Activated gamma-delta T cell treated with anti-CD3 and anti-CD28 coated beads, Interleukin-2, amount 50 U/mL, for 16 hours (primary cell): ENCODE measurements around the gene MACF1.

ENCODE experiments used
- DNase-seq: peaks from one replicate; pipeline ENCODE4 v3.0.0-alpha.2; 2020; ENCODE audit warnings: low read depth

Gene MACF1

DNA sequence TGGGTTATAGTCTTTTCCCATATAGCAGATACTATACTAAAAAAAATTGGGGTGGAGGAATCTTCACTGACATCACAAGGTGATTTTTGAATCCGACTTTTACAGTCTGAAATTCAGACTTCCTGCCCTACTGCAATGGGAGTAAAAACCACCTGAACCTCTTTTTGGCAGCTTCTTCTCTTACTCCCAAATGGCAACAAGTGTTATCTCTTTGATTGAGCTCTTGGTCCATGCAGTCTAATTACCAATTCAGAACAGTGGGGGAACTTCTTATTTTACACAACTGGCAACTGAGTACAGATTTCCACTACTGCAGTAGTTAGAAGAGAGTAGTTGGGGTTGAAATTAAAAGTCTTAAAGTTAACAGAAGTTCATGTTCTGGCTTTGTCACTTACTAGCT is 62.3 kb downstream of the MACF1 start:
- no peak for DNase-seq

GRCh38 chr1:39268112-39268581 is 63.7 kb downstream of the MACF1 start:
- DNase-seq, result no peak

DNA sequence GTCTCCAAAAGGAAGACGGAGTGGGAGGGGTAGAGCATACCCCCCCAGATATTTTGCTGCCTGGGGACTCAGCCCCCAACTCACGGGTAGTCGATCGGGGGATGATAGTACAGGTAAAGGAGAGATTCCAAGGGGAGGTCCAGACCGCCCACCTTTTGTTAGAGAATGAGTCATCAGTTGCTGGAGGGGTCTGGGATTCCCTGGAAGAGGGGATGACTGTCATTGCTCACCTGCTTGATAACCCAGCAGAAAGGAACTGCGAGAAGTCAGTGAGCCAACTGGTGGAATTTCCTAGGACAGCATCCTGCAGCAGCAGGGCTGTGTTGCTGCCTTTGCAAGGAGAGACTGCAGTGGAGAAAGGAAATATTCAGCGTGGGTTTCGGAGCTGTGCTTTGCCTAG is 64.4 kb downstream of the MACF1 start:
- no peak for DNase-seq

DNA sequence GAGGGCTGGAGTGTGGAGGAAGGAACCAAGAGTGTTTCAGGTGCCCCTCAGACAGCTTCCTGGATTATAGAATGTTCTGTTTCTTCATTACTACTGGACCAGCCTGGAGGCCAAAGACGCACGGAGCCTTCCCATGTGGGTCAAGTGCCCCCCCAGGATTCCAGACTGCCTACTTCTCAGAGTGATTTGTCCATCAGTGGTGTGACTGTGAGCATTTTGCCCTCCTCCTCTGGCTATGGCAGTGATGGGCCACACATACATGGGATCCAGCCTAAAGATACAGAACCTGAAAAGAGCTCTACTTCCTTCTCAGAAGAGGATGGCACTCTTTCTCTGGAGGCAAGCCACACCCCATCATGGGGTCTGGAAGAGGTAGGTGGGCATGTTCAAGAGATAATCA is 64.9 kb downstream of the MACF1 start:
- no peak for DNase-seq

DNA sequence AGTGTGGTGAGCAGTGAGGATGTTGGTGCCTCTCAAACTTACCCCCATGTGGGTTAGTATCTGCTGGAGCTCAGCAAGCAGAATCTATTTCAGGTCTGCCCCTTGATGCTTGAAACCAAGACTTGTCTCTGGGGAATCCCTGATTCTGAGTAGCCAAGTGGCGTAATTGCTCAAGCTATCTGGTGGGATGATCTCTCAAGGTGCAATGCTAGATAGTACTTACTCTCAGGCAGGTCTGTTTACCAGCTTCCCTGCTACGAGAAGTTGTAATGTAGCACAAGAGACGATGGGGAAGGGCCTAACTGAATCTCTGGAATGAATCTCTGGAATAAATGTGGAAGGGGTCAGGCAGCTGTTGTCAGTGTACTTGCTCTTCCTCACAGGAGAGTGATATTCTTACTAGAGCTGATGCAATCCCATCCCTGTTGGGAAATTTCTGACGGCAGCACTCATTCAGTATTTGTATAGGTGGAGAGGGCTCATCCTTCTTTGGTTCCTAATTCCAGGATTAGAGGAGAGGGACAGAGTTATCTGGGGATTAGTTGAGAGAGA is 65.4 kb downstream of the MACF1 start:
- DNase-seq, result no peak

DNA sequence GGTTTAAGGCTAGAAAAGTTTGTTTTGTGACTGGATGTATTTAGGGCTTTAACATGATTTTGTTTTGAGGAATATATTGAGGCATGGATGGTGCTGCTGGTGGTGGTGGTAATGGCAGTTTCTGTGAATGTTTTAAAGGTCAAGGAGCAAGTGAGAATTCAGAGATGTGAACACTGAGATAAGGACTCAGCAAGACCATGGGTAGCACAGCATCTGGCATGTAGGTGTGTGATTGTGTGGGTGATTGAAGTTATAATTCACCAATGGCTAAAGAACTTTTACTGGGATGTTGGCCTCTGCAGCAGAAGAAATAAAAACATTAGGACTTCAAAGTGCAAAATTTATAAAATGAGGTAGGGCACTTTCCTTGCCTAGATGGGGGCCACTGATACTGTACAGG is 65.9 kb downstream of the MACF1 start:
- DNase-seq, result no peak

- DNase-seq, result no peak
Observed at GRCh38 chr1:39272027-39272797, 67.7 kb downstream of the MACF1 start.

DNA sequence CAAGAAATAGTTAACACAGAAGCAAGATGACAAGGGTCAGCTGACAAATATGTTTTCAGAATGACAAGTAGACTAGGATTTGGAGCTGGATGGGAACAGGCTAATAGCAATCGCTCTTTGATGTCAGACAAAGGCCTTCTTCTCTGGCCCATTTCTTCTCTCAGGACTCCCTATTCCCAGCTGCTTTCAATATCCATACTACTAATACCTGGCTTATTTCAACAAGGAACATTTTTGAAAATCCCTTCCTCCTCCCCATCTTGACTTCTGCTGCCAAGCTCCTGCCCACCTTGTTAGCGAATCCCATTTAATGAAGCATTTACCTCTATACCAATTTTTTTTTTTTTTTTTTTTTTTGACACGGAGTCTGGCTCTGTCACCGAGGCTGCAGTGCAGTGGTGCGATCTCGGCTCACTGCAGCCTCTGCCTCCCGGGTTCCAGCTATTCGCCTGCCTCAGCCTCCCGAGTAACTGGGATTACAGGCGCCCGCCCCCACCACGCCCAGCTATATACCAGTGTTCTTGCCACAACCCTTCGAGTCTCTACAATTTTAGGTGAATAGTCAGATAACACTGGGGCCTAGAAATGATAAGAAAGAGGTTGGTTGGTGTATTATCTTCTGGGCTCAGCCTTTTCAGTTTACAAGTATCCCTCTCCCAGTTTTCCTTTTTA is 68.4 kb downstream of the MACF1 start:
- DNase-seq, result no peak

DNA sequence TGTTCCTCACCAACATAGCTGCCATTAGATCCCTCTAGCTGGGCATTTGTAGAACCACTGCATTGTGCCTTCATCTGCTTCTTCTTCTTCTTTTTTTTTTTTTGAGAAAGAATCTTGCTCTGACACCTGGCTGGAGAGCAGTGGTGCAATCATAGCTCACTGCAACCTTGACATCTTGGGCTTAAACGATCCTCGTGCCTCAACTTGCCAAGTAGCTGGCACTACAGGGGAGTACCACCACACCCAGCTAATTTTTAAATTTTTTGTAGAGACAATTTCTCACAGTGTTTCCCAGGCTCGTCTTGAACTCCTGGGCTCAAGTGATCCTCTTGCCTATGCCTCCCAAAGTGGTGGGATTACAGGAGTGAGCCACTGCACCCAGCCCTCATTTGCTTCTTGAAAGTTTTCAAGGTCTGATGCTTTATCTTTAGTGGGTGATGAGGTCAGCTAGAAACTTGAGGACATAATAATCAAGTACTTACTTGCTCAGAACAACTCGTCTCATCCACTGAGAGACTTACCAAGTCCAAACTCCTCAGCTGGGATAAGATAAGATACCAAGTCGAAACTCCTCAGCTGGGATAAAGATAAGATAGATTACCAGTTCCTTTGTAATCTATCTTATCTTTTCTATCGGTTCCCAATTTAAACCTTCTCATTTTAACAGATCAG is 71.5 kb downstream of the MACF1 start:
- DNase-seq, result no peak

- no peak for DNase-seq
Observed at GRCh38 chr1:39277879-39278278, 73.4 kb downstream of the MACF1 start.

DNA sequence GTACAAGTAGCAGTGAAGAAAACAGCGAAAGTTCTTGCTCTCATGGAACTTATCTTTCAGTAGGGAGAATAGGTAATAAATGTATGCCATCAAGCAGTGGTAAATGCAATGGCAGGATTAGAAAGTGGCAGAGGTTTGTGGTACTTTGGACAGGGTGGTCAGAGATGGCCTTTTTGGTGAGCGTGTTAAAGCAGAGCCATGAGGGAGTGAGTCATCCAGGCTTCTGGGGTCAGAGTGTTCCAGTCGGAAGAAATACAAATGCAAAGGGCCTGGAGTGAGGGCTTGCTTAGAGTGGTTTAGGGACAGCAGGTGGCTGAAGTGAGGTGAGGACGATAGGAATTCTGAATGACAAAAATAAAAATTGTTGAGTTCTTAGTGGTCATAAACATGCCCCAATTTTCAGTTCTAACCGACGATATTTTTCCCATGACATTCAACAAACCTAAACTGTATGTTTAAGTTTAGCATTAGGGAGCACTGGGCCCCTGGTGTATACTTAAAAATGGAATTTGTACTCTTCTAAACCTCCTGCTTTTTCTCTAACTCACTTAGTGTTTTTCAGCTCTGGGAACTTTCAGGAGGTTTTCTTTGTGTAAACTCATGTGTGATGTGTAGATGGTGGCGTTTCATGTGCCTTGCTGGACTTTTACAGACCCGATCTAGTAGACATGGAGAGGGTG is 78.2 kb downstream of the MACF1 start:
- no peak for DNase-seq

DNA sequence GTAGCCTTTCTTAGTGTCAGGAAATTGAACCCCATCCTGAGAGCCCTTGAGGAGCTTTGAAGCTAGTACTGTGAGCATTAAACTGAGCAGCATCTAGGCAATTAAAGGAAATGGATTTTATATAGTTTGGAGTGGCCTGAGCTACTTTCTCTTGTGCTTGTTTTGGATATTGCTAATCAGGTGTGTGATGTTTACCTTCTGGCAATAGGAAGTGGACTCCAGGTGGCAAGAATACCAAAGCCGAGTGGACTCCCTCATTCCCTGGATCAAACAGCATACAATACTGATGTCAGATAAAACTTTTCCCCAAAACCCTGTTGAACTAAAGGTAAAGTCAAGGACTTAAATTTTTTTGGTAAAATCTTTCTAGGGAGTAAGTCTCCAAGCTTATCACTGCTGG is 79.4 kb downstream of the MACF1 start:
- no peak for DNase-seq

GRCh38 chr1:39287541-39287940 is 83.0 kb downstream of the MACF1 start:
- DNase-seq, result no peak

- DNase-seq, result no peak
Observed at GRCh38 chr1:39288735-39289465, 84.4 kb downstream of the MACF1 start.

DNA sequence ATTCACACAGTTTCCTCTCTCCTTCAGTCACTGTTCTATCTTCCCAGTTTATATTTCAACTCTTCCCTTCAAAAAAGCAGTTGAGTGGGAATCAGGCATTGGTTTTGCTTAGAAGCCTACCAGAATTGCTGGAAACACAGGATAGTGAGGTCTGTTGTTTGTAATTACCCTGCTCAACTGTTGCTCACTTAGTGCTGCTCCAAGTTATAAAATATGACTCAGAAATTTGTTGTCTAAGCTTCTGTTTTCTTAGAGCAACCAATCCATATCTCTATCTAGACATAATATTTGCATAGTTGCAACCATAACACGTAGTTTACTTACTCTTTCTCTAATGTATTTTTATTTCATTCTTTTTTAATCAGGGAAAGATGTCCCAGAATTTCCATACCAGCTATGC is 87.9 kb downstream of the MACF1 start:
- DNase-seq, result no peak

GRCh38 chr1:39293375-39294070 is 89.0 kb downstream of the MACF1 start:
- DNase-seq, result no peak

DNA sequence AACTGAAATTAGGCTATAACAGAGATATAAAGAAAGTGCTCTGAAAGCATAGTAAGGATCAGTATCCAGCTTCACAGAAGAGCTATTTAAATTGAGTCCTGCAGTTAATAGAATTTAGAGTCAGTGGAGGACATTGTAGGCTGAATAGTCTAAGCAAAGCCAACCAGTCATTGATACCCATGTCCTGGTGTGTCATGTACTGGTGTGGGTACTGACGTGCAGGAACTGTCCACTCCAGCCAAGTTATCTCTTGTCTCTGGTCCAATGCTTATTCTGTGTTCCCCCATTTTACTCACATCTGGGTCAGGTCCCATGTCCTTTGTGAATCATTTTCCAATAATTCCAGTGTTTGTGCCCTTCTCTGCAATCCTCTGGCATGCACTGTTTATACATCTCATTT is 90.0 kb downstream of the MACF1 start:
- no peak for DNase-seq

GRCh38 chr1:39295901-39296300 is 91.4 kb downstream of the MACF1 start:
- DNase-seq, result no peak

DNA sequence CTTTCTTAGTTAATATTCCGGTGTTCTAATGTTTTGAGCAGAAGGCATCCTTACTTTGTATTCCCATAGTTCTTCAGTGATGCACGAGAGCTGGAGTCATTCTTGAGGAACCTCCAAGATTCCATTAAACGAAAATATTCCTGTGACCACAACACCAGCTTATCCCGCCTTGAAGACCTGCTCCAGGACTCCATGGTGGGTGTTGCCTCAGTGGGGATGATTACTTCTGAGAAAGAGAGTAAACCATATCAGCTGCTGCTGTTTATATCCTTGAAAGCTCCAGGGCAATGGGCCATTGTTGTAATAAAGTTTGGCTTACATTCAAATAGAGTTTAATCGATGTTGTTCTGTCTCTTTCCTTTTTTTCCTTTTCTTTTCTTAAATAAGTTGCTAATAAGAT is 93.1 kb downstream of the MACF1 start:
- DNase-seq, result no peak

DNA sequence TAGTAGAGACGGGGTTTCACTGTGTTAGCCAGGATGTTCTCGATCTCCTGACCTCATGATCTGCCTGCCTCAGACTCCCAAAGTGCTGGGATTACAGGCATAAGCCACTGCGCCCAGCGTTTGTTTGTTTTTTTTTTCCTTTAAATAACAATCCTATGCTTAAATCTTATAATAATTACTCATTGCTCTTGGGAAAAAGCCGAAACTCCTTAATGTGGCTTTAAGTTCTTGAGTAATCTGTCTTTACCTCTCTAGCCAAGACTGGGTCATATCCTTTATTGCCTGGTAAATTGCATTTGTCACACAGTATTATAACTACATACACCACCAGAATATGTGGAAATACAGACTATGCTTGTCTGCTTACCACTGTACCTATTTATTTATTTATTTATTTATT is 97.1 kb downstream of the MACF1 start:
- DNase-seq, result no peak

GRCh38 chr1:39305555-39305954 is 101.1 kb downstream of the MACF1 start:
- no peak for DNase-seq
